H9 (cell line): ENCODE results near the gene COA7. TPM values are rescaled to one million over a fixed set of nuclear protein-coding genes. Genes with fewer than 3 reads are reported as not detected.
A peak's percentile ranks its signal among the peaks of the same experiment; 100 is the strongest.
"Not testable (repeated sequence)": the region's sequence is repeated elsewhere in the genome, so short reads cannot be mapped to it uniquely, and the experiment has no call there.

Source experiments
- DNase-seq: peaks from one replicate; pipeline ENCODE4 v3.0.0-alpha.2; 2017
- H2AFZ ChIP-seq: one replicate; pipeline ENCODE4 v1.6.1; 2013; ENCODE audit warnings: mild to moderate bottlenecking, low read length, control low read depth, moderate library complexity
- H2AK5ac ChIP-seq: 2 replicates; pipeline ENCODE4 v1.6.1; 2013; ENCODE audit warnings: low read length, control low read depth, mixed read lengths; ENCODE audit not compliant: insufficient read length
- H2BK120ac ChIP-seq: one replicate; pipeline ENCODE4 v1.6.1; 2013; ENCODE audit warnings: low read depth, mild to moderate bottlenecking, low read length, control low read depth, inconsistent platforms; ENCODE audit not compliant: poor library complexity, severe bottlenecking
- H2BK12ac ChIP-seq: 2 replicates; pipeline ENCODE4 v1.6.1; 2013; ENCODE audit warnings: low read length, control low read depth, mixed read lengths, low read depth; ENCODE audit not compliant: insufficient read length
- H2BK15ac ChIP-seq: 2 replicates; pipeline ENCODE4 v1.6.1; 2013; ENCODE audit warnings: low read depth, low read length, control low read depth
- H2BK20ac ChIP-seq: one replicate; pipeline ENCODE4 v1.6.1; 2013; ENCODE audit warnings: low read depth, mild to moderate bottlenecking, low read length, control low read depth, inconsistent platforms; ENCODE audit not compliant: poor library complexity, severe bottlenecking
- H2BK5ac ChIP-seq: 2 replicates; pipeline ENCODE4 v1.6.1; 2013; ENCODE audit warnings: low read length, control low read depth, mixed read lengths; ENCODE audit not compliant: insufficient read length
- H3K14ac ChIP-seq: 2 replicates; pipeline ENCODE4 v1.6.1; 2013; ENCODE audit warnings: low read length, control low read depth; ENCODE audit not compliant: insufficient read depth
- H3K18ac ChIP-seq: 2 replicates; pipeline ENCODE4 v1.6.1; 2013; ENCODE audit warnings: low read depth, mild to moderate bottlenecking, mixed read lengths, low read length, control low read depth; ENCODE audit not compliant: insufficient read length
- H3K23ac ChIP-seq: 2 replicates; pipeline ENCODE4 v1.6.1; 2013; ENCODE audit warnings: low read length, control low read depth, mixed read lengths, low read depth; ENCODE audit not compliant: insufficient read length
- H3K23me2 ChIP-seq: 2 replicates; pipeline ENCODE4 v1.6.1; 2013; ENCODE audit warnings: low read depth, mild to moderate bottlenecking, mixed read lengths, low read length, control low read depth; ENCODE audit not compliant: insufficient read length, poor library complexity, severe bottlenecking
- H3K27ac ChIP-seq: 2 replicates; pipeline ENCODE4 v1.5.1; 2013; ENCODE audit warnings: low read length, control low read depth, mixed read lengths, low read depth; ENCODE audit not compliant: insufficient read length
- H3K27me3 ChIP-seq: 2 replicates; pipeline ENCODE4 v1.6.1; 2013; ENCODE audit warnings: low read length, control low read depth, inconsistent platforms; ENCODE audit not compliant: insufficient read depth
- H3K4ac ChIP-seq: 2 replicates; pipeline ENCODE4 v1.6.1; 2013; ENCODE audit warnings: low read depth, mild to moderate bottlenecking, control low read depth, inconsistent platforms, low read length, moderate library complexity
- H3K4me1 ChIP-seq: 2 replicates; pipeline ENCODE4 v1.6.1; 2013; ENCODE audit warnings: low read length, control low read depth, inconsistent platforms; ENCODE audit not compliant: insufficient read depth
- H3K4me2 ChIP-seq: 2 replicates; pipeline ENCODE4 v1.6.1; 2013; ENCODE audit warnings: low read length, control low read depth, mixed read lengths; ENCODE audit not compliant: insufficient read length, insufficient read depth
- H3K56ac ChIP-seq: 2 replicates; pipeline ENCODE4 v1.6.1; 2013; ENCODE audit warnings: low read depth, mild to moderate bottlenecking, mixed read lengths, low read length, control low read depth; ENCODE audit not compliant: insufficient read length
- H3K79me1 ChIP-seq: 2 replicates; pipeline ENCODE4 v1.6.1; 2013; ENCODE audit warnings: low read depth, mild to moderate bottlenecking, moderate library complexity, low read length, control low read depth, inconsistent platforms; ENCODE audit not compliant: insufficient read depth, poor library complexity, severe bottlenecking
- H3K79me2 ChIP-seq: 2 replicates; pipeline ENCODE4 v1.6.1; 2013; ENCODE audit warnings: low read length, control low read depth, inconsistent platforms; ENCODE audit not compliant: insufficient read depth
- H3K9ac ChIP-seq: 2 replicates; pipeline ENCODE4 v1.6.1; 2013; ENCODE audit warnings: low read length, control low read depth, mixed read lengths; ENCODE audit not compliant: insufficient read length; ENCODE audit errors: extremely low read depth
- H3K9me3 ChIP-seq: one replicate; pipeline ENCODE4 v1.6.1; 2013; ENCODE audit warnings: low read depth, low read length, inconsistent platforms; ENCODE audit not compliant: control insufficient read depth
- H3T11ph ChIP-seq: one replicate; pipeline ENCODE4 v1.6.1; 2013; ENCODE audit warnings: mild to moderate bottlenecking, low read length, control low read depth, inconsistent platforms
- H4K20me1 ChIP-seq: one replicate; pipeline ENCODE4 v1.6.1; 2013; ENCODE audit not compliant: control insufficient read depth, insufficient read length, insufficient read depth
- H4K5ac ChIP-seq: 2 replicates; pipeline ENCODE4 v1.6.1; 2013; ENCODE audit warnings: low read depth, mild to moderate bottlenecking, mixed read lengths, low read length, control low read depth; ENCODE audit not compliant: insufficient read length
- H4K8ac ChIP-seq: replicated peaks from 2 replicates; pipeline ENCODE4 v1.6.1; 2013; ENCODE audit warnings: low read length, control low read depth, mixed read lengths, low read depth; ENCODE audit not compliant: insufficient read length
- H4K91ac ChIP-seq: 2 replicates; pipeline ENCODE4 v1.6.1; 2013; ENCODE audit warnings: low read depth, mild to moderate bottlenecking, moderate library complexity, mixed read lengths, low read length, control low read depth; ENCODE audit not compliant: insufficient read length
- H3K27ac Mint-ChIP-seq, 3 experiments: 2 replicates in 2 of 3; 3 replicates in 1 of 3; pipeline ENCODE4 v1.8.0; 2020 to 2021; ENCODE audit warnings: mixed read lengths in 3 of 3, mild to moderate bottlenecking in 1 of 3, moderate library complexity in 1 of 3
- H3K27me3 Mint-ChIP-seq: 2 replicates; pipeline ENCODE4 v1.8.0; 2021; ENCODE audit warnings: low read depth, mild to moderate bottlenecking, moderate library complexity, mixed read lengths
- H3K36me3 Mint-ChIP-seq, 3 experiments: 2 replicates in 2 of 3; 3 replicates in 1 of 3; pipeline ENCODE4 v1.8.0; 2020 to 2021; ENCODE audit warnings: low read depth in 3 of 3, mixed read lengths in 3 of 3; ENCODE audit not compliant: insufficient read depth in 1 of 3
- H3K4me1 Mint-ChIP-seq, 2 experiments: 2 replicates each; pipeline ENCODE4 v1.8.0; 2020; ENCODE audit warnings: mixed read lengths in 2 of 2
- H3K4me3 Mint-ChIP-seq, 2 experiments: 2 replicates in 1 of 2; 3 replicates in 1 of 2; pipeline ENCODE4 v1.8.0; 2020 to 2021; ENCODE audit warnings: mild to moderate bottlenecking in 2 of 2, mixed read lengths in 2 of 2, moderate library complexity in 1 of 2
- H3K9me3 Mint-ChIP-seq, 2 experiments: 2 replicates in 1 of 2; 3 replicates in 1 of 2; pipeline ENCODE4 v1.8.0; 2020; ENCODE audit warnings: mild to moderate bottlenecking in 2 of 2, mixed read lengths in 2 of 2, moderate library complexity in 1 of 2
- CTCF ChIP-seq: fragments of 200-600 bp; sonication (generic); conservative IDR thresholded peaks from 3 replicates; pipeline ENCODE4 v1.8.0; 2021; ENCODE audit warnings: antibody characterized with exemption, mild to moderate bottlenecking
- WGBS: extraction: QIAGEN DNeasy Blood & Tissue Kit; methylation state at CpG from one replicate; pipeline ENCODE4 v1.1.7; 2013; ENCODE audit warnings: missing lambda C conversion rate, low lambda C conversion rate, mixed read lengths; ENCODE audit not compliant: insufficient read length; ENCODE audit errors: extremely low coverage; 5-methylcytosine and 5-hydroxymethylcytosine counted together
- total RNA-seq: library from RNA; stranded (reverse); gene quantifications from 2 replicates; pipeline ENCODE4 v1.2.1, GENCODE V29; 2021

COA7 gene
- total RNA-seq, 1 experiment from 2014 or later = 69.1 TPM

GRCh38 chr1:52723260-52723659 lies 25.1 kb upstream of the COA7 start:
- H3K79me1 ChIP-seq = peaks cover 3% of the 10 kb centered on the region
- WGBS = no CpG with 5 or more reads among the region's 4 CpGs
- no peak for TF ChIP-seq CTCF
- H2BK15ac ChIP-seq = no peak overlapping the region
- no peaks in the 10 kb centered on the region for H3K9me3 ChIP-seq
- H2BK5ac ChIP-seq = no peak overlapping the region
- H3K27me3 ChIP-seq = no peaks in the 10 kb centered on the region
- H3K9me3 Mint-ChIP-seq = no peaks in the 10 kb centered on the region
- H3K4me1 ChIP-seq = no peaks in the 10 kb centered on the region
- no peak overlapping the region for H3K4me3 Mint-ChIP-seq
- no peak overlapping the region for H2AK5ac ChIP-seq
- H3K27ac ChIP-seq = no peak overlapping the region
- peaks cover 3% of the 10 kb centered on the region; the same call in 1 of the 2 replicates for H3K79me2 ChIP-seq
- no peaks in the 10 kb centered on the region for H3K27me3 Mint-ChIP-seq
- DNase-seq = no peak
- no peak overlapping the region for H3T11ph ChIP-seq
- no peak overlapping the region for H2BK120ac ChIP-seq
- H2AFZ ChIP-seq = no peak overlapping the region
- peaks cover 9% of the 10 kb centered on the region for H3K23me2 ChIP-seq
- H3K14ac ChIP-seq = no peak overlapping the region
- no peak overlapping the region for H2BK20ac ChIP-seq
- no peak overlapping the region for H3K9ac ChIP-seq
- no peak overlapping the region for H4K91ac ChIP-seq
- H4K8ac ChIP-seq = no peak overlapping the region
- no peak overlapping the region for H3K18ac ChIP-seq
- no peak overlapping the region for H3K56ac ChIP-seq
- no peak overlapping the region for H3K4me2 ChIP-seq
- H3K4me1 Mint-ChIP-seq = peaks cover 9 to 21% of the 10 kb centered on the region in 2 experiments
- no peaks in the 10 kb centered on the region for H3K36me3 Mint-ChIP-seq
- no peak overlapping the region for H3K23ac ChIP-seq
- H3K27ac Mint-ChIP-seq = 0 out of 7 replicates have a peak overlapping the region, but pooled peaks of 1 of the 3 experiments have one; percentile 5
- H4K20me1 ChIP-seq = no peaks in the 10 kb centered on the region
- H2BK12ac ChIP-seq = no peak overlapping the region
- H4K5ac ChIP-seq = no peak overlapping the region
- H3K4ac ChIP-seq = no peak overlapping the region

GRCh38 chr1:52715296-52715695 lies 17.1 kb upstream of the COA7 start:
- not testable (repeated sequence) for H2BK120ac ChIP-seq, H3K4me2 ChIP-seq, H4K20me1 ChIP-seq, H3K27me3 ChIP-seq, DNase-seq, H3K9ac ChIP-seq, H2BK20ac ChIP-seq, H3K4me3 Mint-ChIP-seq, H3K23ac ChIP-seq, H3K9me3 ChIP-seq, H3K27ac ChIP-seq, H3K79me2 ChIP-seq, H3K14ac ChIP-seq, H3K79me1 ChIP-seq, H2BK5ac ChIP-seq, H3K27ac Mint-ChIP-seq, H3K18ac ChIP-seq, H2BK15ac ChIP-seq, H2AK5ac ChIP-seq, H3K4ac ChIP-seq, H4K91ac ChIP-seq, H3K27me3 Mint-ChIP-seq, H3K56ac ChIP-seq, H3K4me1 Mint-ChIP-seq, H3K9me3 Mint-ChIP-seq, H4K8ac ChIP-seq, H3T11ph ChIP-seq, H2BK12ac ChIP-seq, H3K4me1 ChIP-seq, H3K23me2 ChIP-seq, H4K5ac ChIP-seq, H2AFZ ChIP-seq, H3K36me3 Mint-ChIP-seq
- WGBS = no CpG with 5 or more reads among the region's 6 CpGs
